Caco-2 (cell line): ENCODE measurements around the gene C1orf21. TPM values are rescaled to one million over a fixed set of nuclear protein-coding genes. Genes with fewer than 3 reads are reported as not detected.

Source experiments
- BruUV-seq: library from RNA; stranded (reverse); fragments of 400-500 nt; replicated peaks from 2 replicates; lab custom pipeline; 2021; lab: Mats Ljungman, UMichigan
- CTCF ChIA-PET: fragments of 300-600 bp; sonication (Branson Sonifier 250); formaldehyde crosslinking; loops from one replicate; lab custom pipeline; 2022; ENCODE audit warnings: antibody characterized with exemption; lab: Charles Lee
- POLR2A ChIA-PET: fragments of 300-600 bp; sonication (Branson Sonifier 250); formaldehyde crosslinking; loops from one replicate; lab custom pipeline; 2022; ENCODE audit warnings: antibody characterized with exemption; lab: Charles Lee
- DNase-seq, 2 experiments: peaks; one replicate each; pipeline versions ENCODE4 v3.0.0 to v3.0.0-alpha.2; 2020 to 2022
- H3K27me3 ChIP-seq: replicated peaks from 2 replicates; pipeline ENCODE4 v1.6.0; 2011; ENCODE audit warnings: low read length; ENCODE audit not compliant: control insufficient read depth, insufficient read depth
- H3K36me3 ChIP-seq: 2 replicates; pipeline ENCODE4 v1.5.1; 2011; ENCODE audit warnings: low read length; ENCODE audit not compliant: control insufficient read depth, insufficient read depth
- H3K4me1 ChIP-seq: fragments of 250-450 bp; sonication (Bioruptor Pico); 2 replicates; pipeline ENCODE4 v1.5.1; 2020; ENCODE audit warnings: mild to moderate bottlenecking
- H3K4me3 ChIP-seq: 2 replicates; pipeline ENCODE4 v1.5.1; 2011; ENCODE audit warnings: low read depth, mild to moderate bottlenecking, control low read depth, low read length
- H3K9me3 ChIP-seq: fragments of 250-450 bp; sonication (Bioruptor Pico); 2 replicates; pipeline ENCODE4 v1.5.1; 2020; ENCODE audit warnings: mild to moderate bottlenecking, moderate library complexity
- H3K27ac Mint-ChIP-seq: one replicate; pipeline ENCODE4 v1.8.0; 2022; ENCODE audit warnings: mixed read lengths; ENCODE audit not compliant: unreplicated experiment
- H3K27me3 Mint-ChIP-seq: one replicate; pipeline ENCODE4 v1.8.0; 2022; ENCODE audit warnings: mixed read lengths; ENCODE audit not compliant: insufficient read depth, unreplicated experiment
- H3K36me3 Mint-ChIP-seq: one replicate; pipeline ENCODE4 v1.8.0; 2022; ENCODE audit warnings: mild to moderate bottlenecking, mixed read lengths; ENCODE audit not compliant: insufficient read depth, unreplicated experiment
- H3K4me1 Mint-ChIP-seq: one replicate; pipeline ENCODE4 v1.8.0; 2022; ENCODE audit warnings: low read depth, mixed read lengths; ENCODE audit not compliant: unreplicated experiment
- H3K4me3 Mint-ChIP-seq: one replicate; pipeline ENCODE4 v1.8.0; 2022; ENCODE audit warnings: mild to moderate bottlenecking, moderate library complexity, mixed read lengths; ENCODE audit not compliant: unreplicated experiment
- H3K9me3 Mint-ChIP-seq: one replicate; pipeline ENCODE4 v1.8.0; 2022; ENCODE audit warnings: mixed read lengths; ENCODE audit not compliant: unreplicated experiment
- CTCF ChIP-seq, 2 experiments: fragments of 200-600 bp in 1 of 2; IDR thresholded peaks; 1 replicate in 1 of 2; 2 replicates in 1 of 2; pipeline versions ENCODE4 v1.5.1 to v1.8.0; 2011 to 2022; ENCODE audit warnings: antibody characterized with exemption in 1 of 2, control low read depth in 1 of 2, inconsistent platforms in 1 of 2, low read depth in 1 of 2, low read length in 1 of 2, mild to moderate bottlenecking in 1 of 2, moderate library complexity in 1 of 2; ENCODE audit not compliant: insufficient read depth in 1 of 2, severe bottlenecking in 1 of 2, unreplicated experiment in 1 of 2
- intact Hi-C: fragments of 100-400 bp; cut with micrococcal nuclease; formaldehyde crosslinking; loops from one replicate; pipeline ENCODE4 v1.10.0; 2022; ENCODE audit not compliant: unreplicated experiment
- total RNA-seq: library from RNA; stranded (reverse); gene quantifications from 2 replicates; pipeline ENCODE4 v1.2.3, GENCODE V29; 2022

C1orf21 gene
- total RNA-seq, 1 experiment from 2014 or later = 0.82 TPM

GRCh38 chr1:184513966-184514365 is 127.1 kb downstream of the C1orf21 start:
- intact Hi-C loops = no loop called here
- ChIA-PET CTCF (no interaction called here), POLR2A (no interaction called here)
- H3K27me3 Mint-ChIP-seq = peaks cover 2% of the 10 kb centered on the region
- no peak for TF ChIP-seq CTCF (IDR thresholded peaks at IDR 0.05; ENCODE audit: insufficient read depth in 1 of 2, low read depth in 1 of 2, low read length in 1 of 2, severe bottlenecking in 1 of 2, unreplicated experiment in 1 of 2)
- no peaks in the 10 kb centered on the region for H3K27me3 ChIP-seq
- H3K36me3 ChIP-seq = no peaks in the 10 kb centered on the region
- H3K4me3 Mint-ChIP-seq = no peak overlapping the region
- DNase-seq = no peak
- BruUV-seq = no TSS peak
- H3K27ac Mint-ChIP-seq = no peak overlapping the region
- H3K4me1 ChIP-seq = no peaks in the 10 kb centered on the region
- H3K9me3 ChIP-seq = no peaks in the 10 kb centered on the region
- no peak overlapping the region for H3K4me3 ChIP-seq
- H3K9me3 Mint-ChIP-seq = no peaks in the 10 kb centered on the region
- H3K36me3 Mint-ChIP-seq = no peaks in the 10 kb centered on the region
- no peaks in the 10 kb centered on the region for H3K4me1 Mint-ChIP-seq

GRCh38 chr1:184514447-184514846 is 127.6 kb downstream of the C1orf21 start:
- H3K27ac Mint-ChIP-seq = no peak overlapping the region
- Histone ChIP-seq H3K9me3 (no peaks in the 10 kb centered on the region), H3K27me3 (no peaks in the 10 kb centered on the region), H3K36me3 (no peaks in the 10 kb centered on the region), H3K4me1 (no peaks in the 10 kb centered on the region), H3K4me3 (no peak overlapping the region)
- ChIA-PET POLR2A (no interaction called here), CTCF (no interaction called here)
- H3K27me3 Mint-ChIP-seq = peaks cover 2% of the 10 kb centered on the region
- no peaks in the 10 kb centered on the region for H3K9me3 Mint-ChIP-seq
- no peak for TF ChIP-seq CTCF (IDR thresholded peaks at IDR 0.05; ENCODE audit: insufficient read depth in 1 of 2, low read depth in 1 of 2, low read length in 1 of 2, severe bottlenecking in 1 of 2, unreplicated experiment in 1 of 2)
- H3K36me3 Mint-ChIP-seq = no peaks in the 10 kb centered on the region
- DNase-seq = no peak
- no peak overlapping the region for H3K4me3 Mint-ChIP-seq
- H3K4me1 Mint-ChIP-seq = no peaks in the 10 kb centered on the region
- BruUV-seq = no TSS peak
- intact Hi-C loops = no loop called here

- no peaks in the 10 kb centered on the region for H3K4me1 ChIP-seq
- no peak for TF ChIP-seq CTCF (IDR thresholded peaks at IDR 0.05; ENCODE audit: insufficient read depth in 1 of 2, low read depth in 1 of 2, low read length in 1 of 2, severe bottlenecking in 1 of 2, unreplicated experiment in 1 of 2)
- Mint-ChIP-seq H3K4me3 (no peak overlapping the region), H3K9me3 (no peaks in the 10 kb centered on the region), H3K27ac (no peak overlapping the region), H3K36me3 (no peaks in the 10 kb centered on the region), H3K27me3 (peaks cover 2% of the 10 kb centered on the region), H3K4me1 (no peaks in the 10 kb centered on the region)
- ChIA-PET POLR2A (no interaction called here), CTCF (no interaction called here)
- H3K4me3 ChIP-seq = no peak overlapping the region
- H3K27me3 ChIP-seq = no peaks in the 10 kb centered on the region; the same call in 1 of the 2 replicates
- BruUV-seq = no TSS peak
- no peak for DNase-seq
- no peaks in the 10 kb centered on the region for H3K9me3 ChIP-seq
- intact Hi-C loops = no loop called here
- H3K36me3 ChIP-seq = no peaks in the 10 kb centered on the region
Measured at GRCh38 chr1:184517130-184517529, 130.3 kb downstream of the C1orf21 start.
